ENCODE measurements around the gene AATK.

The AATK gene

DNA sequence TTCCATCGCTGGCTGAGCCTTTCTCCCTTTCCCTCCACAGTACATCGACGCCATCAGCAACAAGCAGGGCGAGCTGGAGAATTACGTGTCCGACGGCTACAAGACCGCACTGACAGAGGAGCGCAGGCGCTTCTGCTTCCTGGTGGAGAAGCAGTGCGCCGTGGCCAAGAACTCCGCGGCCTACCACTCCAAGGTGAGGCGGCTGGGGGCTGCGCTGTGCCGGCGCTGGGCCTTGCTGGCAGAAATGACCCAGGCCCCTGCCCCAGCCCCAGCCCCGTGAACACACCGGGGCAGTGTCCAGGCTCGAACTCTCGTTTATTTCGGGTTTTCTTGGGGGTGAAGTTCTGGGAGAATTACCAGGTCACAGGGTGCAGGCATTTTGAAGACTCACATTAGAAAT is 66.1 kb downstream of the AATK start:
- no peak overlapping the region for H3K4me3 ChIP-seq (ENCODE audit: insufficient read depth in 1 of 2, low read depth in 1 of 2, low read length in 2 of 2)
- H3K4me2 ChIP-seq (ENCODE audit: low read length, poor library complexity, severe bottlenecking) = no peak overlapping the region
- H3K79me1 ChIP-seq (replicated peaks; ENCODE audit: low read length, poor library complexity, severe bottlenecking) = peaks cover 20% of the 10 kb centered on the region
- WGBS = 96% methylated on average over 23 of the region's 23 CpGs
- H2BK12ac ChIP-seq (ENCODE audit: low read length in 2 of 2) = no peak overlapping the region
- no peak overlapping the region for H2AFZ ChIP-seq (ENCODE audit: low read depth, low read length)
- H4K8ac ChIP-seq (ENCODE audit: low read length) = no peak overlapping the region
- no peak overlapping the region for H3K4ac ChIP-seq (ENCODE audit: low read depth in 1 of 2, low read length in 2 of 2)
- peaks cover 29 to 74% of the 10 kb centered on the region in 2 experiments for H3K36me3 ChIP-seq (ENCODE audit: control insufficient read depth in 1 of 2, insufficient read depth in 2 of 2, low read depth in 1 of 2, low read length in 2 of 2)
- H3K27ac ChIP-seq (ENCODE audit: low read length, poor library complexity, severe bottlenecking) = no peak overlapping the region
- no peak overlapping the region for H3K14ac ChIP-seq (ENCODE audit: low read length in 2 of 2)
- no peak overlapping the region for H3K23ac ChIP-seq (ENCODE audit: low read length in 2 of 2)
- H2AK5ac ChIP-seq (ENCODE audit: low read length, severe bottlenecking) = no peak overlapping the region
- no peaks in the 10 kb centered on the region for H3K9me3 ChIP-seq (ENCODE audit: control insufficient read depth, low read length)
- no peak overlapping the region for H4K91ac ChIP-seq (ENCODE audit: low read length)
- H2BK120ac ChIP-seq (ENCODE audit: low read depth, low read length) = no peak overlapping the region
- H3K18ac ChIP-seq (ENCODE audit: low read depth in 1 of 2, low read length in 2 of 2) = no peak overlapping the region
- H3K9ac ChIP-seq (ENCODE audit: low read length) = no peak overlapping the region
- no peak overlapping the region for H2BK15ac ChIP-seq (ENCODE audit: low read depth, poor library complexity, severe bottlenecking)
- peaks cover 47% of the 10 kb centered on the region for H3K4me1 ChIP-seq (ENCODE audit: control insufficient read depth, insufficient read depth, low read depth, low read length)
- no peaks in the 10 kb centered on the region for H3K27me3 ChIP-seq (ENCODE audit: control insufficient read depth in 1 of 2, insufficient read depth in 1 of 2, low read length in 2 of 2)
- no peak overlapping the region for H2BK5ac ChIP-seq (ENCODE audit: low read depth, low read length, poor library complexity, severe bottlenecking)
- no peak for DNase-seq

DNA sequence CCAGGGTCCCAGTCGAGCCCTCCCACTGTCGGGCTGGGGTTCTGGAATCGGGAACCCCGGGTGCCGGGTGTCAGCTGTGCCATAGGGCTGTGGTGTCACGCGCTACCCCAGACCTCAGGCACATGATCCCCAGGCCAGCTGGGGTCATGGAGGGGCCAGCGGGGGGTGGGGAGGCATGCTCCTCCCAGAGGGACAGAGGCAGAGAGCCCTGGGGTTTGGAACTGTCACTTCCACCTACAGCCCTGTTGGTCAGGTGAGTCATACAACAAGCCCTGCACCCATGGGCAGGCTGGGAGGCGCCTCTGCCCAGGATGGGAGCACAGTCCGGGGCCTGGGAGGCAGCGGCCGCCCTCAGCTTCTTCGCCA is 68.1 kb downstream of the AATK start:
- peak; percentile 29 for DNase-seq
- WGBS = 83% methylated on average over 13 of the region's 13 CpGs

DNA sequence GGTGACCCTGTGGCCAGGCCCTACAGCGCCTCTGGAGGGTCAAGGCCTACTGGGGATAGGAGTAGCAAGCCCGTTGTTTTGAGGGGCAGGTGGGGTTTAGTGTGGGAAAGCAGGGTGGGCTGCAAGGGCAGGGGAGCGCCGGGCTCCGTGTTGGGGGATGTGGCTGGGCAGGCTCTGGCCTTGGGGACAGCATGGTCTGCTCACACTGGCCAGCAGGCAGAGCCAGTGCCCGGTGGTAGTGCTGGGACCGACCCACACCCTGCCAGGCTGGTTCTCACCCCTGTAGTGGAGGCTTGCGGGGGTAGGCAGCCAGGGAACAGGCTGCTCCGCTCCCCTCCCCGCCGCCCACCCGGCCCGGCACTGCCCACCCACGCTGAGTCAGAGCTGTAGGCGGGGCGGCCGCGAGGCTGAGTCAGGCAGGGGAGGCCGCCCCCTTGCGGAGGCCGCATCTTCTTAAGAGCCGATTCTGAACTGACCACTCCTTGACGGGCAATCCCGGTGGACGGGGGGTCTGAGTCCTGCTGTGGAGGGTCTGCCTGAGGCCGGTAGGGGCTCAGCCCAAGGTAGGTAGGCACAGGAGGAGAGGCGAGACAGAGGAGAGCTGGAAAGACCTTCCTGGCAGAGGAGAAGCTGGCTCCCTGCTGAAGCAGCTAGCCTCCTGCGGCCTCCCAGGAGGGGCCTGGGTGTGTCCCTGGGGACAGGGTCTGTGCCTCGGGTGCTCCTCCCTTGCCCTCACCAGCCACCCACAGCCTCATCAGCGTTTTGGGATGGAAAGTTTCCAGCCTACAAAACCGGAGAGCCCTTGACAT is 68.7 kb downstream of the AATK start:
- peak overlapping the region; percentile 88 to 90 for H3K4ac ChIP-seq (ENCODE audit: low read depth in 1 of 2, low read length in 2 of 2)
- no peak overlapping the region for H2BK5ac ChIP-seq (ENCODE audit: low read depth, low read length, poor library complexity, severe bottlenecking)
- peak overlapping the region; percentile 75 to 82 for H2BK12ac ChIP-seq (ENCODE audit: low read length in 2 of 2)
- peak overlapping the region; percentile 74 to 93 for H3K18ac ChIP-seq (ENCODE audit: low read depth in 1 of 2, low read length in 2 of 2)
- peak overlapping the region; percentile 22 for H2BK120ac ChIP-seq (ENCODE audit: low read depth, low read length)
- H3K4me3 ChIP-seq (ENCODE audit: insufficient read depth in 1 of 2, low read depth in 1 of 2, low read length in 2 of 2) = peak overlapping the region; percentile 11 to 83
- H3K79me1 ChIP-seq (replicated peaks; ENCODE audit: low read length, poor library complexity, severe bottlenecking) = peaks cover 27% of the 10 kb centered on the region
- H3K4me2 ChIP-seq (ENCODE audit: low read length, poor library complexity, severe bottlenecking) = peak overlapping the region; percentile 29
- peak overlapping the region; percentile 95 for H2BK15ac ChIP-seq (ENCODE audit: low read depth, poor library complexity, severe bottlenecking)
- peak overlapping the region in 1 of 2 experiments; percentile 81 for H3K14ac ChIP-seq (ENCODE audit: low read length in 2 of 2)
- H3K9ac ChIP-seq (ENCODE audit: low read length) = peak overlapping the region; percentile 94
- WGBS = 16% methylated on average over 31 of the region's 31 CpGs
- no peak overlapping the region for H2AFZ ChIP-seq (ENCODE audit: low read depth, low read length)
- peak overlapping the region; percentile 83 for H2AK5ac ChIP-seq (ENCODE audit: low read length, severe bottlenecking)
- H4K8ac ChIP-seq (ENCODE audit: low read length) = peak overlapping the region; percentile 99
- peaks cover 16 to 70% of the 10 kb centered on the region in 2 experiments for H3K36me3 ChIP-seq (ENCODE audit: control insufficient read depth in 1 of 2, insufficient read depth in 2 of 2, low read depth in 1 of 2, low read length in 2 of 2)
- no peaks in the 10 kb centered on the region for H3K27me3 ChIP-seq (ENCODE audit: control insufficient read depth in 1 of 2, insufficient read depth in 1 of 2, low read length in 2 of 2)
- H3K4me1 ChIP-seq (ENCODE audit: control insufficient read depth, insufficient read depth, low read depth, low read length) = peaks cover 68% of the 10 kb centered on the region
- H3K23ac ChIP-seq (ENCODE audit: low read length in 2 of 2) = peak overlapping the region in 1 of 2 experiments; percentile 75
- H3K27ac ChIP-seq (ENCODE audit: low read length, poor library complexity, severe bottlenecking) = no peak overlapping the region
- H3K9me3 ChIP-seq (ENCODE audit: control insufficient read depth, low read length) = no peaks in the 10 kb centered on the region
- peak overlapping the region; percentile 58 for H4K91ac ChIP-seq (ENCODE audit: low read length)
- peak; percentile 90 for DNase-seq

More for the DNA sequence above, 68.1 kb downstream of the AATK start:
- peak overlapping the region in 1 of 2 experiments; percentile 83 for H3K4me3 ChIP-seq (ENCODE audit: insufficient read depth in 1 of 2, low read depth in 1 of 2, low read length in 2 of 2)
- peaks cover 18 to 71% of the 10 kb centered on the region in 2 experiments for H3K36me3 ChIP-seq (ENCODE audit: control insufficient read depth in 1 of 2, insufficient read depth in 2 of 2, low read depth in 1 of 2, low read length in 2 of 2)
- peak overlapping the region; percentile 94 for H3K9ac ChIP-seq (ENCODE audit: low read length)
- peak overlapping the region in 1 of 2 experiments; percentile 20 for H3K14ac ChIP-seq (ENCODE audit: low read length in 2 of 2)
- H2BK5ac ChIP-seq (ENCODE audit: low read depth, low read length, poor library complexity, severe bottlenecking) = no peak overlapping the region
- peaks cover 64% of the 10 kb centered on the region for H3K4me1 ChIP-seq (ENCODE audit: control insufficient read depth, insufficient read depth, low read depth, low read length)
- H3K4me2 ChIP-seq (ENCODE audit: low read length, poor library complexity, severe bottlenecking) = peak overlapping the region; percentile 25
- peak overlapping the region; percentile 88 to 90 for H3K4ac ChIP-seq (ENCODE audit: low read depth in 1 of 2, low read length in 2 of 2)
- H4K91ac ChIP-seq (ENCODE audit: low read length) = peak overlapping the region; percentile 58
- peak overlapping the region; percentile 83 for H2AK5ac ChIP-seq (ENCODE audit: low read length, severe bottlenecking)
- peak overlapping the region; percentile 37 to 74 for H3K18ac ChIP-seq (ENCODE audit: low read depth in 1 of 2, low read length in 2 of 2)
- no peaks in the 10 kb centered on the region for H3K27me3 ChIP-seq (ENCODE audit: control insufficient read depth in 1 of 2, insufficient read depth in 1 of 2, low read length in 2 of 2)
- no peak overlapping the region for H3K23ac ChIP-seq (ENCODE audit: low read length in 2 of 2)
- peak overlapping the region; percentile 99 for H4K8ac ChIP-seq (ENCODE audit: low read length)
- H2BK120ac ChIP-seq (ENCODE audit: low read depth, low read length) = peak overlapping the region; percentile 22
- H2BK15ac ChIP-seq (ENCODE audit: low read depth, poor library complexity, severe bottlenecking) = no peak overlapping the region
- no peaks in the 10 kb centered on the region for H3K9me3 ChIP-seq (ENCODE audit: control insufficient read depth, low read length)
- H3K27ac ChIP-seq (ENCODE audit: low read length, poor library complexity, severe bottlenecking) = no peak overlapping the region
- H2BK12ac ChIP-seq (ENCODE audit: low read length in 2 of 2) = peak overlapping the region; percentile 1 to 82
- H3K79me1 ChIP-seq (replicated peaks; ENCODE audit: low read length, poor library complexity, severe bottlenecking) = peaks cover 27% of the 10 kb centered on the region
- H2AFZ ChIP-seq (ENCODE audit: low read depth, low read length) = no peak overlapping the region

DNA sequence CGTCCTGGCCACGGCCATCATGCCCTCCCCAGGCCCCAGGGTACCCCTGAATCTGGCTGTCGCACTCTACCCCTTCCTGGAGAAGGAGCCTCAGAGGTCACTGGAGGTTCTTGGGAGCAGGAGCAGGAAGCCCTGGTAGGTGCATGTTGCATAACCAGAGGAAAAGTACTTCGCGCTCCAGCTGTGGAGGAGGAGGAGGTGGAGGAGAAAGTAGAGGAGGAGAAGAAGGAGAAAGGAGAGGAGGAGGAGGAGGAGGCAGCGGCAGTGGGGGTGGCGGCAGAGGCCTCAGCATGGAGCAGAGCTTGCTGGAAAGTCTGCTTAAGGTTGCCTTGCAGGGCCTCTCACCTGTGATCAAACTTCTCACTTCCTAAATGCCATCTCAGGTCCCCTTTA is 69.3 kb downstream of the AATK start:
- peaks cover 30% of the 10 kb centered on the region for H3K79me1 ChIP-seq (replicated peaks; ENCODE audit: low read length, poor library complexity, severe bottlenecking)
- peak overlapping the region; percentile 56 for H4K91ac ChIP-seq (ENCODE audit: low read length)
- 80% methylated on average over 5 of the region's 7 CpGs for WGBS
- H3K4ac ChIP-seq (ENCODE audit: low read depth in 1 of 2, low read length in 2 of 2) = peak overlapping the region; percentile 7 to 88
- H3K4me3 ChIP-seq (ENCODE audit: insufficient read depth in 1 of 2, low read depth in 1 of 2, low read length in 2 of 2) = peak overlapping the region in 1 of 2 experiments; percentile 83
- no peak overlapping the region for H3K23ac ChIP-seq (ENCODE audit: low read length in 2 of 2)
- no peak overlapping the region for H3K4me2 ChIP-seq (ENCODE audit: low read length, poor library complexity, severe bottlenecking)
- H3K18ac ChIP-seq (ENCODE audit: low read depth in 1 of 2, low read length in 2 of 2) = peak overlapping the region; percentile 41 to 93
- peak; percentile 56 for DNase-seq
- peaks cover 64% of the 10 kb centered on the region for H3K4me1 ChIP-seq (ENCODE audit: control insufficient read depth, insufficient read depth, low read depth, low read length)
- H3K27ac ChIP-seq (ENCODE audit: low read length, poor library complexity, severe bottlenecking) = no peak overlapping the region
- peak overlapping the region; percentile 25 for H2AK5ac ChIP-seq (ENCODE audit: low read length, severe bottlenecking)
- no peaks in the 10 kb centered on the region for H3K9me3 ChIP-seq (ENCODE audit: control insufficient read depth, low read length)
- no peak overlapping the region for H2BK5ac ChIP-seq (ENCODE audit: low read depth, low read length, poor library complexity, severe bottlenecking)
- peak overlapping the region; percentile 95 for H2BK15ac ChIP-seq (ENCODE audit: low read depth, poor library complexity, severe bottlenecking)
- peak overlapping the region; percentile 0 for H2BK120ac ChIP-seq (ENCODE audit: low read depth, low read length)
- H2AFZ ChIP-seq (ENCODE audit: low read depth, low read length) = no peak overlapping the region
- H3K9ac ChIP-seq (ENCODE audit: low read length) = peak overlapping the region; percentile 94
- peak overlapping the region; percentile 93 for H4K8ac ChIP-seq (ENCODE audit: low read length)
- H3K27me3 ChIP-seq (ENCODE audit: control insufficient read depth in 1 of 2, insufficient read depth in 1 of 2, low read length in 2 of 2) = no peaks in the 10 kb centered on the region
- peak overlapping the region; percentile 75 to 80 for H2BK12ac ChIP-seq (ENCODE audit: low read length in 2 of 2)
- H3K36me3 ChIP-seq (ENCODE audit: control insufficient read depth in 1 of 2, insufficient read depth in 2 of 2, low read depth in 1 of 2, low read length in 2 of 2) = peaks cover 15 to 70% of the 10 kb centered on the region in 2 experiments
- peak overlapping the region in 1 of 2 experiments; percentile 81 for H3K14ac ChIP-seq (ENCODE audit: low read length in 2 of 2)

Data from mesenchymal stem cell (in vitro differentiated cells and primary cell).